ENCODE results near the gene CELSR3.

DNA sequence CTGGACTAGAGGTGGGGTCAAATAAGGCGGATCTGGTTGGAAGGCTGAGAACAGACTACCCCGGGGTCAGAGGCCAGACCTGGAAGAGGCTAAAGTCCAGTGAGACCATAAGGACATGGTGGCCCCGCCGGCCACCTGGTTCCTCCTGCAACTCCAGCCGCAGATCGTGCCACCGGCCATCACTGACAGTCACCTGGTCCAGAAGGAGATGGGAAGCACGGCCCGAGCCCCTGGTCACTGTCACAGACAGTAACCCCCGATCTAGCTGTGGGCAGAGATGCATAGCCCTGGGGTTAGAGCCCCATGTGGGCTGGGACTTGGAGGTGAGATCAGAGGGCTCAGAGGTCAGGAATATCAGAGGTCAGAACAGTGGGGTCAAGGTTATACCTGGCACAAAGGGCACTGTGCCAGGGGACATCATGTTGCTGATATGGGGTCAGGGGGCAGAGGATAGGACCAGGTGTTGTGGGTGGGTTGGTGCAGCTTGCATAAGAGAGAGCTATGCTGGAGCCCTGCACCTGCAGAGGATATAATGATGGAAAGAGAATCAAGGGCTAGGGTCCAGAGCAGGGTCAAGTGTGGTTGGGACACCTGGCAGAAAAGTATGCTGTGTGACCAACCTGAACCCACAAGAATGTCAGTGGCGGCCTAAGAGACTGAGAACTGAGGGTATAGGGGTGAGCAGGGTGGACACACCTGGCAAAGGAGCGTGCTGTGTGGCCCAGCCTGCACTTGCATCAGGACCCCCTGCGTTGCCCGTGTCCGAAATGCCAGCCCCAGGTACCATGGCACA is 9.6 kb downstream of the CELSR3 start:
- TF ChIP-seq, protein P1, sequence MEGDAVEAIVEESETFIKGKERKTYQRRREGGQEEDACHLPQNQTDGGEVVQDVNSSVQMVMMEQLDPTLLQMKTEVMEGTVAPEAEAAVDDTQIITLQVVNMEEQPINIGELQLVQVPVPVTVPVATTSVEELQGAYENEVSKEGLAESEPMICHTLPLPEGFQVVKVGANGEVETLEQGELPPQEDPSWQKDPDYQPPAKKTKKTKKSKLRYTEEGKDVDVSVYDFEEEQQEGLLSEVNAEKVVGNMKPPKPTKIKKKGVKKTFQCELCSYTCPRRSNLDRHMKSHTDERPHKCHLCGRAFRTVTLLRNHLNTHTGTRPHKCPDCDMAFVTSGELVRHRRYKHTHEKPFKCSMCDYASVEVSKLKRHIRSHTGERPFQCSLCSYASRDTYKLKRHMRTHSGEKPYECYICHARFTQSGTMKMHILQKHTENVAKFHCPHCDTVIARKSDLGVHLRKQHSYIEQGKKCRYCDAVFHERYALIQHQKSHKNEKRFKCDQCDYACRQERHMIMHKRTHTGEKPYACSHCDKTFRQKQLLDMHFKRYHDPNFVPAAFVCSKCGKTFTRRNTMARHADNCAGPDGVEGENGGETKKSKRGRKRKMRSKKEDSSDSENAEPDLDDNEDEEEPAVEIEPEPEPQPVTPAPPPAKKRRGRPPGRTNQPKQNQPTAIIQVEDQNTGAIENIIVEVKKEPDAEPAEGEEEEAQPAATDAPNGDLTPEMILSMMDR (IDR thresholded peaks at IDR 0.05) = no peak
- TF ChIP-seq POLR2A (IDR thresholded peaks at IDR 0.05) = no peak

Data from ovary (tissue), 3 donors.